Measurements from ENCODE around the gene RSPH6A. TPM values are rescaled to one million over a fixed set of nuclear protein-coding genes. Genes with fewer than 3 reads are reported as not detected.

RSPH6A gene
- total and polyA plus RNA-seq, 2 of the 13 experiments (the other 11 are each of a cell fraction or from before 2014, with no cell fraction given) = 0.07 TPM; not detected in 1

- TF ChIP-seq ASH2L (IDR thresholded peaks at IDR 0.05; ENCODE audit: insufficient read length, low read depth, low read length) = peak; percentile 43
- TF ChIP-seq ATM (IDR thresholded peaks at IDR 0.05; ENCODE audit: borderline replicate concordance) = no peak
- TF ChIP-seq ZC3H13 (CRISPR knock-in tag; IDR thresholded peaks at IDR 0.05) = no peak
- peak in 1 of 2 experiments; percentile 31; a peak in 1 of 4 replicates for TF ChIP-seq REST (IDR thresholded peaks at IDR 0.05; ENCODE audit: borderline replicate concordance in 1 of 2, low read depth in 1 of 2, low read length in 2 of 2)
- no peak for TF ChIP-seq FOXO4 (CRISPR knock-in tag; conservative IDR thresholded peaks at IDR 0.05)
- TF ChIP-seq ZNF577 (CRISPR knock-in tag; IDR thresholded peaks at IDR 0.05; ENCODE audit: borderline replicate concordance, low read depth) = no peak
- peak; percentile 41; the same call in 1 of the 2 replicates for TF ChIP-seq ZBTB7B (CRISPR knock-in tag; IDR thresholded peaks at IDR 0.05)
- TF ChIP-seq ZNF839 (CRISPR knock-in tag; IDR thresholded peaks at IDR 0.05; ENCODE audit: borderline replicate concordance) = no peak
- no peak for TF ChIP-seq ZBTB46 (CRISPR knock-in tag; IDR thresholded peaks at IDR 0.05; ENCODE audit: borderline replicate concordance)
- TF ChIP-seq MTA1 (CRISPR knock-in tag; IDR thresholded peaks at IDR 0.05; ENCODE audit: borderline replicate concordance) = no peak
- TF ChIP-seq ZNF44 (CRISPR knock-in tag; IDR thresholded peaks at IDR 0.05) = no peak
- no peak for TF ChIP-seq NFYC (CRISPR knock-in tag; IDR thresholded peaks at IDR 0.05)
- TF ChIP-seq TGIF2 (CRISPR knock-in tag; IDR thresholded peaks at IDR 0.05) = no peak
- no peak for TF ChIP-seq NFE2L1 (CRISPR knock-in tag; IDR thresholded peaks at IDR 0.05; ENCODE audit: borderline replicate concordance)
- no peak for TF ChIP-seq ZNF34 (CRISPR knock-in tag; IDR thresholded peaks at IDR 0.05; ENCODE audit: borderline replicate concordance)
- no peak for TF ChIP-seq ELF4 (CRISPR knock-in tag; IDR thresholded peaks at IDR 0.05; ENCODE audit: borderline replicate concordance)
- no peak for TF ChIP-seq ZNF17 (CRISPR knock-in tag; IDR thresholded peaks at IDR 0.05)
- TF ChIP-seq DBP (CRISPR knock-in tag; IDR thresholded peaks at IDR 0.05; ENCODE audit: not compliant biosample characterization) = no peak
- peak; percentile 71; the same call in 1 of the 2 replicates for TF ChIP-seq ZNF451 (CRISPR knock-in tag; IDR thresholded peaks at IDR 0.05)
These were observed 48.9 kb upstream of the RSPH6A start, which contains the start of gene FOXA3 (continued) for GRCh38 chr19:45863840-45864628.

Data from HepG2 (cell line).